ENCODE data around the gene AMN1. TPM values are rescaled to one million over a fixed set of nuclear protein-coding genes. Genes with fewer than 3 reads are reported as not detected.

Gene AMN1
- total RNA-seq: 9.9 TPM
- long read RNA-seq, partial matches to known transcripts: 0 of 12 reads
- long read RNA-seq, other reads (novel, unspliced or antisense): 6 of 12 reads

DNA sequence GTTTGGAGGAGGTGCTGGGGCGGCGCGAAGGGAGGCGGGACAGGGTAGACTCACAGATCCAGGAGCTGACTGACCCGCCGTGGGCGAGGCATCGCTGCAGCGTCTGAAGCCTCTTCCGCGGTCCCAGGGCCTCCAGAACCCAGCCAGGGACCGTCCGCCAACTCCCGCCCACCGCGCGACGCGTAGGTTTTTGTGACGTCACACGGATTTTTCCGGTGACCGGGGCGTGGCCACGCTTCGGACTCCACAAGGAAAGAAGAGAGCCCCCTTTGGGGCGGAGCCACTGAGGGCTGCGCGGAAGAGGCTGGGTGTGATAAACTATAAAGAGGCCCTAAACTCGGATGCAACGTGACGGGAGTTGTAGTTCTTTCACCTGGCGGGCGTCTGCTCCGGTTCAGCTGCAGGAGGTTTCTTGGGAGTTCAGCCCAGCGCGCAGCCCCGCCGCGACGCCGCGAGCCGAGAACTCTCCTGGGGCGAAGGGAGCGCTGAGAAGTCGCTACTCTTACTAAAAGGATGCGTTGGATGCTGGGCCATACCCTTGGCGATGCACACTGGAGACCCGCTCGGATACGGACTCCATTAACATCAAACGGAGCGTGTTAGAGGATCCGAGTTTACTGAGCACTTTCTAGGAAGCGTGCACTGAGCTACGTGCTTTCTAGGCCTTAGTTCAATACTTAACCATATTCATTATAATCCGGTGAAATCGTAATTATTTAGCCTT is at the start of gene AMN1:
Gene AMN1, minus strand, starts transcription at position 105 of the 724 bp plus-strand sequence. Its CDS starts 13 bp downstream, at position 92.
- Histone ChIP-seq H3K27me3 (no peaks in the 10 kb centered on the region), H3K27ac (peak within 1 kb of the TSS; percentile 98), H3K4me3 (peak within 1 kb of the TSS; percentile 87), H3K9me3 (no peaks in the 10 kb centered on the region), H3K4me1 (peaks cover 41% of the 10 kb centered on the region), H3K36me3 (no peaks in the 10 kb centered on the region)
- TF ChIP-seq, protein P1, sequence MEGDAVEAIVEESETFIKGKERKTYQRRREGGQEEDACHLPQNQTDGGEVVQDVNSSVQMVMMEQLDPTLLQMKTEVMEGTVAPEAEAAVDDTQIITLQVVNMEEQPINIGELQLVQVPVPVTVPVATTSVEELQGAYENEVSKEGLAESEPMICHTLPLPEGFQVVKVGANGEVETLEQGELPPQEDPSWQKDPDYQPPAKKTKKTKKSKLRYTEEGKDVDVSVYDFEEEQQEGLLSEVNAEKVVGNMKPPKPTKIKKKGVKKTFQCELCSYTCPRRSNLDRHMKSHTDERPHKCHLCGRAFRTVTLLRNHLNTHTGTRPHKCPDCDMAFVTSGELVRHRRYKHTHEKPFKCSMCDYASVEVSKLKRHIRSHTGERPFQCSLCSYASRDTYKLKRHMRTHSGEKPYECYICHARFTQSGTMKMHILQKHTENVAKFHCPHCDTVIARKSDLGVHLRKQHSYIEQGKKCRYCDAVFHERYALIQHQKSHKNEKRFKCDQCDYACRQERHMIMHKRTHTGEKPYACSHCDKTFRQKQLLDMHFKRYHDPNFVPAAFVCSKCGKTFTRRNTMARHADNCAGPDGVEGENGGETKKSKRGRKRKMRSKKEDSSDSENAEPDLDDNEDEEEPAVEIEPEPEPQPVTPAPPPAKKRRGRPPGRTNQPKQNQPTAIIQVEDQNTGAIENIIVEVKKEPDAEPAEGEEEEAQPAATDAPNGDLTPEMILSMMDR (IDR thresholded peaks at IDR 0.05): no peak
- DNase-seq: peak; percentile 100
- intact Hi-C loops (cut with DNase I): no loop called here
- peak; percentile 97 for ATAC-seq

DNA sequence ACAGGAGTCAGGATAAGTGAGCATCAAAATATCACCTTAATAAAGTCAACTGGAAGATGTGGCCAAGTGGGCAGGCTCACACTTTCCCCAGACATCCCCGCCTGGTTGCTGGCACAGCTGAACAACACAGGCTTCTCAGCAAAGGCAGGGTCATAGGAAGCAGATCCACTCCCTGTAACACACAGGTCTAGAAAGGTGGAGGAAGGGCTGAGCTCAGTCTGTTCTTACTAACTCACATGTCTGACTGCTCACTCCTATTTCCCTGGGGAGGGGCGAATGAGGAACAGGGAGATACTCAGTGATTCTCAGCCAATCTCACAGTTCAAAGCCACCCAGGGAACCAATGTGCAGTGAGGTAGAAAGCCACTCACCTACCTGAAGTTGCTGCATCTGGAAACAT is 45.0 kb upstream of the AMN1 start:
- Histone ChIP-seq H3K27me3 (no peaks in the 10 kb centered on the region), H3K36me3 (no peaks in the 10 kb centered on the region), H3K27ac (no peak overlapping the region), H3K4me3 (no peak overlapping the region), H3K9me3 (no peaks in the 10 kb centered on the region), H3K4me1 (no peaks in the 10 kb centered on the region)
- intact Hi-C loops (cut with DNase I): no loop called here
- ATAC-seq: peak; percentile 27
- DNase-seq: no peak
- TF ChIP-seq, protein P1 (IDR thresholded peaks at IDR 0.05): no peak

DNA sequence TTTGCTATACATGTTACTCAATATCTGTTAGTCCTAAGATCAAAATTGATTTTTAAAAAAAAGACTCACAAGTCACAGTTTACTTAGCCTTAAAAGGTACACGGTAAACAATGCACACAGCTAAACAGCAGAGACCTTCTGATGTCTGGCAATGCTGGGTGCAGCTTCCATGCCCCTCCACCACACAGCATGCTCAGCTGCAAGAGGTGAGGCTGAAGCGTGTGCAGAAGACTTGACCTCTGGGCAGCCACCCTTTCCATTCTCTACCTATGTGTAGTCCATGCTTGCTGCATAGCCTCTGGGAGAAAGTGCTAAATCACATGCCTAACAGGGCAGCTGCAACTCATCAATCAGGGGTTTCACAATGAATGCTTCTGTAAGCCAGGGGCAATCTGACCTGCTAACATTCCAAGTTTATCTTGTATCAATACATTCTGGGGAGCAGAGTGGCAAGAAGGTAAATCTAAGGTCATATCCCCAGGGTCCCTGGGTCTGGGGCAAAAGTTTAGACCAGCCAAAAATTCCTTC is 44.5 kb upstream of the AMN1 start:
- Histone ChIP-seq H3K9me3 (no peaks in the 10 kb centered on the region), H3K4me3 (no peak overlapping the region), H3K4me1 (no peaks in the 10 kb centered on the region), H3K27ac (no peak overlapping the region), H3K27me3 (no peaks in the 10 kb centered on the region), H3K36me3 (no peaks in the 10 kb centered on the region)
- ATAC-seq (peak; percentile 24), DNase-seq (no peak)
- TF ChIP-seq, protein P1 (IDR thresholded peaks at IDR 0.05): no peak
- intact Hi-C loops (cut with DNase I): no loop called here

DNA sequence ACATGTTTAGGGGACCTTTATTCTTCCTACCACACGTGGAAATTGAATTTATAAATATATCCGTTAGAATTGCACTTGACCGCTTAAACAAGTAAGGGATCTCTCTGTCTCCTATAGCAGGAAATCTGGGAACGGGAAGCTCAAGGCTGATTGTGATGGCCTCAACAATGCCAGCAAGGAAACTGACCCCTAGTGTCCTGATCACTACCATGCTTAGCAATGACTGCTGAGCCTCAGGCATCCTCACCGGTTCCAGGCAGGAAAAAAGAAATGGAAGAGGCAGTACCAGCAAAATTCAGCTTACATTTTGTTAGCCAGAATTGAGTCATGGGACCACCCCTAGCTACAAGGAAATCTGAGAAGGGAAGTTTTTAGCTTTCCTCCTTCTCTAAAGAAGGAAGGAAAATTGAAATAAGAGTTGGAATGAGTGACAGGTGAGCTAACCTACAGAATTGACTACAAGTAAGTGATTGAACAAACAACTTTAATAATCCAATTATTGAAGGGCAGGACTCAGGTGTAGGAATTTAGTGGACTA is 43.9 kb upstream of the AMN1 start:
- ATAC-seq: no peak
- Histone ChIP-seq H3K4me3 (no peak overlapping the region), H3K4me1 (no peaks in the 10 kb centered on the region), H3K9me3 (no peaks in the 10 kb centered on the region), H3K27ac (no peak overlapping the region), H3K27me3 (no peaks in the 10 kb centered on the region), H3K36me3 (no peaks in the 10 kb centered on the region)
- no peak for DNase-seq
- intact Hi-C loops (cut with DNase I): no loop called here
- TF ChIP-seq, protein P1 (IDR thresholded peaks at IDR 0.05): no peak

DNA sequence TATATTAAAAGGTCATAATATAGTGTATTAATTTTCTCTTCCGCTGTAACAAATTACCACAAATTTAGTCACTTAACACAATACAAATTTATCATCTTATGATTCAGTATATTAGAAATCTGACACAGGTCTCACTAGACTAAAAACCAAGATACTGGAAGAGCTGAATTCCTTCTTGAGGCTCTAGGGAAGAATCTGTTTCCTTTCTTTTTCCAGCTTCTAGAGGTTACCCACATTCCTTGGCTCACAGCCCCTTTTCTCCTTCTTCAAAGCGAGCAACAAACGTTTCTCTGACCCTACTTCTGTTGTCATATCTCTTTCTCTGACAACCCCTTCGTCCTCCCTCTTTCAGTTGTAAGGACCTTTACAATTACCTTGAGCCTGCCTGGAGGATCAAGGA is 43.4 kb upstream of the AMN1 start:
- DNase-seq (no peak), ATAC-seq (no peak)
- TF ChIP-seq, protein P1 (IDR thresholded peaks at IDR 0.05): no peak
- H3K9me3 ChIP-seq: no peaks in the 10 kb centered on the region
- no peaks in the 10 kb centered on the region for H3K4me1 ChIP-seq
- intact Hi-C loops (cut with DNase I): no loop called here
- H3K27ac ChIP-seq: no peak overlapping the region
- no peak overlapping the region for H3K4me3 ChIP-seq
- H3K36me3 ChIP-seq: no peaks in the 10 kb centered on the region
- H3K27me3 ChIP-seq: no peaks in the 10 kb centered on the region

Data from upper lobe of right lung (tissue), 1 donor.